Ishikawa (cell line): ENCODE results near the gene SLC9B1.

Experiments used
- CEBPB ChIP-seq: IDR thresholded peaks from 2 replicates; pipeline ENCODE4 v1.6.1; 2012
- CREB1 ChIP-seq: IDR thresholded peaks from 2 replicates; pipeline ENCODE4 v1.6.1; 2012; ENCODE audit warnings: low read depth
- EGR1 ChIP-seq: IDR thresholded peaks from 2 replicates; pipeline ENCODE4 v1.6.1; 2012
- EP300 ChIP-seq: IDR thresholded peaks from 2 replicates; pipeline ENCODE4 v1.6.1; 2012; ENCODE audit warnings: borderline replicate concordance
- FOXM1 ChIP-seq: IDR thresholded peaks from 2 replicates; pipeline ENCODE4 v1.6.1; 2012; ENCODE audit warnings: low read depth, borderline replicate concordance
- NFIC ChIP-seq: IDR thresholded peaks from 2 replicates; pipeline ENCODE4 v1.6.1; 2012
- RAD21 ChIP-seq: IDR thresholded peaks from 2 replicates; pipeline ENCODE4 v1.6.1; 2012; ENCODE audit warnings: low read depth
- REST ChIP-seq: IDR thresholded peaks from 2 replicates; pipeline ENCODE4 v1.6.1; 2012; ENCODE audit warnings: low read depth, mild to moderate bottlenecking
- TAF1 ChIP-seq: IDR thresholded peaks from 2 replicates; pipeline ENCODE4 v1.6.1; 2012; ENCODE audit warnings: low read depth, mild to moderate bottlenecking
- TCF12 ChIP-seq: IDR thresholded peaks from 2 replicates; pipeline ENCODE4 v1.6.1; 2012; ENCODE audit warnings: low read depth
- TEAD4 ChIP-seq: IDR thresholded peaks from 2 replicates; pipeline ENCODE4 v1.6.1; 2012
- YY1 ChIP-seq: IDR thresholded peaks from 2 replicates; pipeline ENCODE4 v1.6.1; 2012; ENCODE audit warnings: low read depth
- ZBTB7A ChIP-seq: IDR thresholded peaks from 2 replicates; pipeline ENCODE4 v1.6.1; 2012; ENCODE audit warnings: low read depth
- TF ChIP-seq, protein P1 (sequence below): IDR thresholded peaks from 2 replicates; pipeline ENCODE4 v1.6.1; 2012
- TF ChIP-seq, protein P2 (sequence below): IDR thresholded peaks from 2 replicates; pipeline ENCODE4 v1.6.1; 2012

SLC9B1 gene

DNA sequence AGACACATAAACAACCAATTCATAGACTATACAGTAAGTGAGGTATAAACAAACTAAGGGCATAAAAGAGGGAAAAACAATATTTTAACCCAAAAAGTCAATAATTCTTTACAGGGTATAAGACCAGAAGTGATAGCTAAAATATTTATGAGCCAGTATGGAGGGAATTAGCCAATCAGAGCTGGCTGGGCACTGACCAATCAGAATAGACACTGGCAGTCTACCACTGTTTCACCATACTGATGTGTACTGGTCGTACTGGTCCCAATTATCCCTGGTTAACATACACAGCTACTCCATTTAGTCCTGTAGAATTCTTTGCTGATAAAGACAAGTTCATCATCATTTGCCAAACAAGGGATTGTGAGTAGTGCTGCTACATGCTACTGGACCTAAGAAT, 9.8 kb upstream of the SLC9B1 start:
- TF ChIP-seq YY1, result no peak
- no peak for TF ChIP-seq TEAD4
- no peak for TF ChIP-seq NFIC
- no peak for TF ChIP-seq EP300
- no peak for TF ChIP-seq CREB1
- no peak for TF ChIP-seq FOXM1
- TF ChIP-seq RAD21, result no peak

DNA sequence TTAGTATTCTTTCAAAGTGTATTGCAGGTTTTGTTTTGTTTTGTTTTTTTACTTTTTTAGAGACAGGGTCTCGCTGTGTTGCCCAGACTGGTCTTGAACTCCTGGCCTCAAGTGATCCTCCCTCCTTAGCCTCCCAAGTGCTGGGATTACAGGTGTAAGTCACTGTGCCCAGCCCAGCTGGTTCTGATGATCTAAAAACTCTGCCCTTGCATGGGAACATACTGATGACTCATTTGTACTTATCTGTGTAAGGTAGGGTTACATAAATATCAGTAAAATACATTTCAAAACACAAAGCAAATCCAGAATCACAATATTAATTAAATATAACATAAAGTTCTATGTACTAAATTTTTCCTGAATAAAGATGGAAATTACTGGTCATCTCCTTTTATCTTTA, 7.4 kb upstream of the SLC9B1 start:
- TF ChIP-seq RAD21 (no peak), NFIC (no peak), TAF1 (no peak), CEBPB (no peak)

DNA sequence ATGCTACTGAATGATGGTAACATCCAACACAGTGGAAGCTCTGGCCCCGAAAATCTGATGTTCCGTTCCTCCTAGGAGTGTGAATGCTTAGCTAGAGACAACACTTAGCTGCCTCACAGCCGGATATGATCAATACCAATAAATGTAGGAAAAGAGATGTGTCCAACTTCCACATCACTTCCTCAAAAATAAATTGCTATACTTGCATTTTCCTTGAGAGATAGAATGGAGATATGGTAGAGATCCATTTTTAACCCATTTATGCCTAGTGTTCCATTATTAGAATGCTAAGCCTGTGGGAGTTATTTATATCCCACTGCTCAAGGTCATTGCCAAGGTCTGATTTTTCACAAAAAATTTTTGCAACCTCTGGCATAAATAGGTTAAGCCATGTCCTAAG, 5.5 kb upstream of the SLC9B1 start:
- no peak for TF ChIP-seq REST
- no peak for TF ChIP-seq TCF12
- no peak for TF ChIP-seq TAF1
- no peak for TF ChIP-seq RAD21
- no peak for TF ChIP-seq YY1
- TF ChIP-seq, protein P1, sequence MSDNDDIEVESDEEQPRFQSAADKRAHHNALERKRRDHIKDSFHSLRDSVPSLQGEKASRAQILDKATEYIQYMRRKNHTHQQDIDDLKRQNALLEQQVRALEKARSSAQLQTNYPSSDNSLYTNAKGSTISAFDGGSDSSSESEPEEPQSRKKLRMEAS, result no peak
- no peak for TF ChIP-seq FOXM1
- no peak for TF ChIP-seq CREB1
- no peak for TF ChIP-seq EGR1
- no peak for TF ChIP-seq TEAD4
- no peak for TF ChIP-seq CEBPB
- no peak for TF ChIP-seq NFIC
- no peak for TF ChIP-seq EP300
- no peak for TF ChIP-seq ZBTB7A
- TF ChIP-seq, protein P2, sequence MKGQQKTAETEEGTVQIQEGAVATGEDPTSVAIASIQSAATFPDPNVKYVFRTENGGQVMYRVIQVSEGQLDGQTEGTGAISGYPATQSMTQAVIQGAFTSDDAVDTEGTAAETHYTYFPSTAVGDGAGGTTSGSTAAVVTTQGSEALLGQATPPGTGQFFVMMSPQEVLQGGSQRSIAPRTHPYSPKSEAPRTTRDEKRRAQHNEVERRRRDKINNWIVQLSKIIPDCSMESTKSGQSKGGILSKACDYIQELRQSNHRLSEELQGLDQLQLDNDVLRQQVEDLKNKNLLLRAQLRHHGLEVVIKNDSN, result no peak

- no peak for TF ChIP-seq EP300
Observed at GRCh38 chr4:103021120-103021519, 1.6 kb upstream of the SLC9B1 start.

- TF ChIP-seq, protein P1, result no peak
- TF ChIP-seq ZBTB7A (no peak), CREB1 (no peak), TCF12 (no peak), FOXM1 (no peak), YY1 (no peak), TEAD4 (no peak), EGR1 (no peak), REST (no peak), TAF1 (no peak), CEBPB (no peak), NFIC (no peak), EP300 (no peak), RAD21 (no peak)
- TF ChIP-seq, protein P2, result no peak
Observed at GRCh38 chr4:103018391-103019307, 856 bp downstream of the SLC9B1 start.

DNA sequence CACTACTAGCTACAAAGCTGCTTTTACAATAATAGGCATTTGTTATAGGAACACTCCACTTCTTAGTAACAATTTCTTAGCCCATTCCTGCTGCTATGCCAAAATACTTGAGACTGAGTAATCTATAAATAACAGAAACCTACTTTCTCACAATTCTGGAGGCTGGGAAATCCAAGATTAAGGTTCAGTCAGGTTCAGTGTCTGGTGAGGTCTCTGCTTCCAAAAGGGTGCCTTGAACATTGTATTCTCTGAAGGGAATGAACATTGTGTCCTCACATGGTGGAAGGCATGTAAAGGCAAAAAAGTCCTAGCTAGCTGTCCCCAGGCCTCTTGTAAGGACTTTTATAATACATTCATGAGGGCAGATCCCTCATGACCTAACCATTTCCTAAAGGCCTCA, 7.0 kb downstream of the SLC9B1 start:
- TF ChIP-seq RAD21 (no peak), EGR1 (no peak), TEAD4 (no peak), NFIC (no peak), TAF1 (no peak), ZBTB7A (no peak), FOXM1 (no peak)
- TF ChIP-seq, protein P2, result no peak
